Measurements from ENCODE around the gene MAST4. TPM values are rescaled to one million over a fixed set of nuclear protein-coding genes. Genes with fewer than 3 reads are reported as not detected.

Gene MAST4
- total and polyA plus RNA-seq, 2 of the 13 experiments (the other 11 are each of a cell fraction or from before 2014, with no cell fraction given) = 3.4 to 3.7 TPM

GRCh38 chr5:66669086-66669861 lies 73.1 kb downstream of the MAST4 start (continued):
- no peak for TF ChIP-seq ZNF280D (CRISPR knock-in tag; IDR thresholded peaks at IDR 0.05)

- no peak for FAIRE-seq
- no peaks in the 10 kb centered on the region for H4K20me1 ChIP-seq (ENCODE audit: insufficient read depth, low read length)
- no peaks in the 10 kb centered on the region for H3K4me1 ChIP-seq (ENCODE audit: insufficient read depth, low read length)
- in situ Hi-C loops (cut with HindIII; ENCODE audit: extremely low pct_ligation_motif_present, low pct_unique_long_range_greater_than_20kb) = no loop called here
- ChIA-PET CTCF (ENCODE audit: low intra/inter-chr PET ratio, low total read pairs) (no interaction called here), POLR2A (no interaction called here)
- no peak overlapping the region for H3K4me2 ChIP-seq (ENCODE audit: low read depth, low read length)
- H3K27me3 ChIP-seq (ENCODE audit: control insufficient read depth in 1 of 2, insufficient read depth in 2 of 2, low read length in 2 of 2) = peaks cover 0 to 21% of the 10 kb centered on the region in 2 experiments; a peak in 3 of 5 replicates
- DNase-seq (ENCODE audit: low spot score) = no peak
- ATAC-seq = no peak
- 8% methylated on average over 3 of the region's 3 CpGs for WGBS (ENCODE audit: low lambda C conversion rate)
- no TSS peak for BruUV-seq (replicated peaks)
- H3K4me3 ChIP-seq (replicated peaks in 1 of 3; ENCODE audit: insufficient read depth in 1 of 3, low read depth in 2 of 3, low read length in 3 of 3) = no peak overlapping the region
- no peak overlapping the region for H2AFZ ChIP-seq (ENCODE audit: low read length)
- no peaks in the 10 kb centered on the region for H3K36me3 ChIP-seq (replicated peaks in 1 of 2; ENCODE audit: control insufficient read depth in 1 of 2, insufficient read depth in 2 of 2, low read length in 2 of 2)
- H3K79me2 ChIP-seq (ENCODE audit: insufficient read depth, low read length) = no peaks in the 10 kb centered on the region
- H3K27ac ChIP-seq (ENCODE audit: extremely low read length, insufficient read depth, low read length) = no peak overlapping the region
- intact Hi-C loops (cut with micrococcal nuclease; ENCODE audit: unreplicated experiment) = no loop called here
- no peak overlapping the region for H3K9ac ChIP-seq (ENCODE audit: insufficient read depth, low read depth, low read length)
- H3K9me3 ChIP-seq (ENCODE audit: low read length) = no peaks in the 10 kb centered on the region
- TF ChIP-seq NCOA2 (CRISPR knock-in tag; IDR thresholded peaks at IDR 0.05) = no peak
- no peak for TF ChIP-seq SRY (CRISPR knock-in tag; IDR thresholded peaks at IDR 0.05)
- TF ChIP-seq ZFP36 (IDR thresholded peaks at IDR 0.05; ENCODE audit: borderline replicate concordance, low read depth, low read length, partially characterized antibody) = no peak
- no peak for TF ChIP-seq RNF2 (conservative IDR thresholded peaks at IDR 0.05; ENCODE audit: low read depth)
- TF ChIP-seq RXRB (CRISPR knock-in tag; IDR thresholded peaks at IDR 0.05; ENCODE audit: borderline replicate concordance) = no peak
- no peak for TF ChIP-seq ZBTB25 (CRISPR knock-in tag; IDR thresholded peaks at IDR 0.05)
- no peak for TF ChIP-seq GATAD2A (CRISPR knock-in tag; IDR thresholded peaks at IDR 0.05)
- no peak for TF ChIP-seq ZNF549 (CRISPR knock-in tag; IDR thresholded peaks at IDR 0.05)
- TF ChIP-seq EED (CRISPR knock-in tag; IDR thresholded peaks at IDR 0.05) = no peak
- TF ChIP-seq MLXIP (CRISPR knock-in tag; IDR thresholded peaks at IDR 0.05; ENCODE audit: borderline replicate concordance) = no peak
- no peak for TF ChIP-seq ZNF709 (CRISPR knock-in tag; IDR thresholded peaks at IDR 0.05)
- no peak for TF ChIP-seq ZNF841 (CRISPR knock-in tag; IDR thresholded peaks at IDR 0.05; ENCODE audit: borderline replicate concordance)
- no peak for TF ChIP-seq PREB (CRISPR knock-in tag; IDR thresholded peaks at IDR 0.05)
Measured at GRCh38 chr5:66669862-66670195, 73.6 kb downstream of the MAST4 start.

All from HepG2 (cell line).